ENCODE measurements around the gene PRAMEF8.
"Not testable (repeated sequence)": the region's sequence is repeated elsewhere in the genome, so short reads cannot be mapped to it uniquely, and the experiment has no call there.

DNA sequence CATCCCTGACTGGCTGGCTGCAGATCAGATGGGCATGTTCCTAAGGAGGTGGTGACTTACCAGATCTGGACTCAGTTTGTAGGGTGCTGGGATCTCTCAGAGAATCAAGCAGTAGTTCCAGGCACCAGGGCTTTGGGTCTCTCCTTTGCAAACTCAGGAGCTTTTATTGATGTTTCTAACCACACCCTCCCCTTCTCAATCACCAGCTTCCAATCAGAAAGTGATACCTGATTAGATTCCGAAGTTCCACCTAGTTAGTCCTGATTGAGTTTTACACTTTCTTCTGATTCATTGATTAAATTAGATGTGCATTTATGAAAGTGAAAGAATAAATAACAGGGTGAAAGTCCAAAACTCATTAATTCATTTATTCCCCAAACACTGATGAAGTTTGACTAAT is at the start of gene PRAMEF8:
- not testable (repeated sequence) for TF ChIP-seq EZH2phosphoT487 (IDR thresholded peaks at IDR 0.05; ENCODE audit: insufficient read depth, low read depth); EZH2 (IDR thresholded peaks at IDR 0.05; ENCODE audit: insufficient read depth, poor library complexity, severe bottlenecking)
